NCI-H128 (cell line): Measurements from ENCODE around the gene ADH7.
"Not testable (repeated sequence)": the region's sequence is repeated elsewhere in the genome, so short reads cannot be mapped to it uniquely, and the experiment has no call there.

ENCODE experiments used
- DNase-seq: peaks from one replicate; lab custom pipeline; 2025; ENCODE audit not compliant: unreplicated experiment; lab: John Stamatoyannopoulos, UW

Gene ADH7

DNA sequence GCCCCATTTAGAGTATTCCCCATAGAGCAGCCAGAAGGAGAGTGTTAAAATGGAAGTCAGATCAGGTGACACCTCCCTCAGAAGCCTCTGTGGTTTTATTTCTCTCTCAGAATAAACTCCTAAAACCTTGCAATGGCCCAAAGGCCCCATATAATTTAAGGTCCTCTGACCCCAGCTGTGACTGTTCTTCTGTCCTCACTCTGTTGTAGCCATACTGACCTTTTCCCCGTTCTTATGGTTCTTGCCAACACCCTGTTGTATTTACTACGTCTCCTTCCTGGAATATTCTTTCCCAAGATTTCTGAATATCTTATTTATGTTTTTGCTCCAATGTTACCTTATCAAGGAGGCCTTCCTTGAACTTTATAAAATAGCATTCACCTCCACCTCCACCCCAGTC lies 18.0 kb downstream of the ADH7 start:
- DNase-seq: no peak

- DNase-seq: not testable (repeated sequence)
These were observed 19.4 kb downstream of the ADH7 start for GRCh38 chr4:99415762-99416161.

DNA sequence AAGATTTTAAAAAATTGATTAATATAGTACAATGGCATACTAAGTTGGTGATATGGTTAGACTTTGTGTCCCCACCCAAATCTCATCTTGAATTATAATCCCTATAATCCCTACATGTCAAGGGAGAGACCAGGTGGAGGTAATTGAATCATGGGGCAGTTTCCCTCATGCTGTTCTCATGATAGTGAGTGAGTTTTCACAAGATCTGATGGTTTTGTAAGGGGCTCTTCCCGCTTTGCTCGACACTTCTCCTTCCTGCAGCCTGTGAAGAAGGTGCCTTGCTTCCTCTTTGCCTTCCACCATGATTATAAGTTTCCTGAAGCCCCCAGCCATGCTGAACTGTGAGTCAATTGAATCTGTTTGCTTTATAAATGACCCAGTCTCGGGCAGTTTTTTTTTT lies 20.2 kb downstream of the ADH7 start:
- DNase-seq: not testable (repeated sequence)

DNA sequence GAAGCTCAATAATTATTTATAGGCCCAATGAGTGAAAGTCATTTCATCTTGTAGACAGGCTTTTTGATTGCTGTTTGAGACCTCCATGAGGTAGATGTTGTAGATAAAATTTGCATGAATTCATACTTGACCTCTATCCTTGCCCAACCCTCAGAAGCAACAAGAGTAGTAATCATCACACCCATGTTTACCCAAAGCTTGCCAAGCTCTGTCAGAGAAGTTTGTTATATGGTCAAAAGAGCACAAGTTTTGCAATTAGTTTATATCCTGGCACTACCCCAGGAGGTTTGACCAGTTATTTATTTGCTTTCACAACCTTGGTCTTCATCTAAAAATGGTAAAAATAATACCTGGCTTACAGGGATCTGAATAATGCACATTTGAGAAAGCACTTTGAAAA lies 20.7 kb downstream of the ADH7 start:
- DNase-seq: no peak

- DNase-seq: no peak
These were observed 22.0 kb downstream of the ADH7 start for GRCh38 chr4:99413140-99413539.

DNA sequence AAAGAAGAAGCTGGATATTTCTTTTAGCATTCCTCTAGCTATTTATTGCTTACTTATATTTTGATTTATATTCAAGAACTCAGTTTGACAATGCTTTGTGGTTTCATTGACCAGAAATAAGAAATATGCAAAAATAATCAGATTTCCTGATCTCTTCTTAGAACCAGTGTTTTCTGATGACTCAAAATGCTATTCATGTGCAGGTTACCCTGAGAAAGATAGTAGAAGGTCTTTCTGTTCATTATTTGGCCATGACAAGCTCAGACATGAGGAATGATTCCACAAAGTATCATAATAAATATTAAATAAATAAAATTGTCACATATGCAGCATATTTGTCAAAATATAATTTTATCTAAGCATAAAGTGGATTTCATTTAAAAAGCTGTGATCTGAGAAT lies 24.1 kb downstream of the ADH7 start:
- DNase-seq: no peak

DNA sequence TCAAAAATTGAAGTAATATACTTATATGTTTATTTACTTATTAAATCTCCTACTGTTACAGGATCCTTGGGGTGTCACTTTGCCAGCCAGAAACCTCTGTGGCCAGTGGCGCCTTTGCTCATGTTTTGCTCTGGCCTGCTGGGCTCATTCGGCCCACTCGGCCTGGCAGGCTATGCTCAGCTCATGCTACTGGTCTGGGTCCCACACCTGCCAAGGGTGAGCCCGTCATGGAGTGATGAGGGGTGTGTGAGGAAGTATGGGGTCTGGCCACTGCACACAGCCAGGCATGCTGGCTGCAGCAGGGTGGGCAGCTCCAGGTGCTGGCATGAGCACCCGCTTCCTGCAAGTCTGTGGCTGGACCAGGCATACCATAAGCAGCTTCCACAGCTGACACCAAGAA lies 25.1 kb downstream of the ADH7 start:
- DNase-seq: no peak

DNA sequence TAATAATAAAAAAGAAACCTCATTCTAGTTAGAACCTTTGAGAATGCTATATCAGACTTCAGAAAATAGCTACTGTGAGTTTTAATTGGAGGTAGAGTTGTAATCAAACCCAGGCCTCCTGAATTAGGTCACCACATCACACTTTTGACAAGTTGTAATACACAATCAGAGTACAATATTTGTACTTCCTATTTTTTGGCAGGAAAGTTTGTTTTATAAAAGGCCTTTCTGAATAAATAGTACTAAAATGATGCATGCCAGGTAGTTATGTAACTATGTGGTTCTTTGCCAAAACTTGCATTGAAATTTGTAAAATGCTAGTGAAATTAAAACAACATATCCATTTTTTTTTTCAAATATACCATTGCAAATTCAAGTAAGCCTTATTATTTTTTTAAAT lies 26.8 kb downstream of the ADH7 start:
- no peak for DNase-seq

DNA sequence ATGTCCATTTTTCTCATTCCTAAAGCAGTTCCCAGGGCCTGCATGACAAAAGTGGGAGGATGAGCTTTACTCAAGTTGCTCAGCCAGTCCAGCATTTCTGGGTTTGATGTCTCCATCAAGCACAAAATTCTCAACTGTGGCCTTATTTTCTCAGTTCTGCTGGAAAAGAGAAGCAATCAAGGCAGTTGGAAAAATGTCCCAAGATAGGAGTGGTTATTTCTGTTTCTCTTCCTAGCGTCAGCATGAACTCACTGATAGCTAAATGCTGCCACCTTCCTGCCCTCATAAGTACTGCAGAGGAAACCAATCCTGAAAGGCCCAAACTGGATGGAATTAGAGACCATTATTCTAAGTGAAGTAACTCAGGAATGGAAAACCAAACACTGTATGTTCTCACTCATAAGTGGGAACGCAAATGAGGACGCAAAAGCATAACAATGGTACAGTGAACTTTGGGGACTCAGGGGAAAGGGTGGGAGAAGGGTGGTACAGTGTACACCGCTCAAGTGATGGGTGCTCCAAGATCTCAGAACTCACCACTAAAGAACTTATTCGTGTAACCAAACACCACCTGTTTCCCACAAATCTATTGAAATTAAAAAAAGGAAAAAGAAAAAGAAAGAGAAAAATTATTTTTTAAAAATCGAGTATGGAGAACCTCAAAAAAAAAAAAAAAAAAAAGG lies 29.6 kb downstream of the ADH7 start:
- peak; percentile 7 for DNase-seq

DNA sequence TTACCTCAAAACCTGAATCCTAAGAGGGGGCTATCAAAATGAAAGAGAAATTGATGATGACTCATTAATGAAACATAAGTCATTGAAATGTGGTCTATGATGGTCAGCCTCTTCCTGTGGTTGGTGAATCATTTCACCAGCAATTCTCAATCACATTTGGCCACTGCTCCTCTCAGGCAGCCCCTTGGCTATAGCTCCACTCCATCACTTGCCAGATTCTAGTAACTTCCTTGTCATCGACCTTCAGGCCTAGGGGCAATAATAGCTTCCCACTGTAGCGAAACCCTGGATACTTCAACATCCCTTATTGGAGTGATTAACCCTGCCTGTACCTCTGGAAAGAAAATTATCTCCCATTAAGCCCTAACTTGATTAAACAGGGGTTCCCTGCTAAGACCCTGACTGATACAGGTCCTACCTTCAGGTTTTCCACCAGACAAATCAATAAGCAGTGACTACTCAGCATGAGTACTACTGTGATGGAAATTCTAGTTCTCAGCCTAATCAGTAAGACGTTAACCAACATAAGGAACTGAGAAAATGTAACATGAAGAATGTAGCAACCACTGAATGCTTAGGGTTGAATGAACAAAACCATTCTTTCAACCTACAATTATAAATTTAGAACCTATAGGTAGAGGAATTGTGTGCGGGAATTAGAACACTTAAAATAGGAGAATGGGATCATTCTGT lies 30.4 kb downstream of the ADH7 start:
- DNase-seq: no peak

DNA sequence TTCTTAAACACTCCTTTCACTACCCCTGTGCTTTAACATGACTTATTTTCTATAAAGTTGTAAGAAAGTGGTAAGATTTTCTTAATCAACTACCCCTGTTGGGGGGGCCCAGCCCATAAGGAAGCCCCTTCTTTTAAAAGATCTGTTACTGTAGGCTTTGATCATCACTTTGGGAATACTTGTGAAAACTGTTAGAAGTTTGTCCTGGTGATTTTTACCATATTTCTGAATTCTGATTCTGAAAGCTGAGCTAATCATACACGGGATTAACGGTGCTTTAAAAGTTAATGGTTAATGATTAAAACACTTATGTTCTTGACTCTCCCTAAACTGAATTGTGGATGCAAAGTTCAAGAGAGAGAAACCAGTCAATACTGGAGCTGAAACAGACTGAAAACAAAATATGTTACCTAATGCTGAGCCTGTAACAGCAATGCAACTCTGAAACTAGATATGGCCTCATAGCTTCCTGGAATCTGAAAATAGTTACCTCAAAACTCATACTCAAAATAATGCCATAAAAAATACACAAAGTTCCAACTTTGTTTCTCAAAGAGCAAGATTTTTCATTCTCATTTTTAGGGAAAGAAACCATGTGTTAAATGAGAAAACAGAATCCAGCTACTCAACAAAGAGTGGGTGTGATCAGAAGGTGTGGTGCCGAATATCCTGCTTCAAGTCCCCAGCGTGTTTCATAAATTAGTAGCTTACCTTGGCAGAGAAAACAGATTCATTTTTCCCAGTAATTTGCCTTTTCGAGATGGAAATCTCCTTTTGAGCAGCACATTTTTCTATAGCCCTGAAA lies 31.6 kb downstream of the ADH7 start:
- no peak for DNase-seq

- no peak for DNase-seq
These were observed 32.4 kb downstream of the ADH7 start for GRCh38 chr4:99402765-99403164.

DNA sequence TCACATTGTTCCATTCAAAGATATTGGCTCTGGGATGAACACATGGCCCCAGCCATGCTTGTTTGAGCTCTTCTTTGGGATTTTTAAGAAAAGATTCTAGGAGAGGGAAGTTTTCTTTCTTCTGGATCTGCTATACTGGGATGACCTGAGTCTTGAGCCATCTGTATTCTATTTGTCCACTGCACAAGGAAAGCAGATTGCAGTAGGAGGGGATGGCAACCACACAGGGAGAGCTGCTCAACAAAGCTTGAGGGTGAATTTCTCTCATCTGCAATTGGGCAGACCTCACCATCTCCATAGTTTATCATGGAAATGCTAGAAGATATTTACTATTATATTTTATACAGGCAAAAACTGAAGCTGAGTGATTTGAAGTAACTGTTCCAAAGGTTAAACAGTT lies 34.3 kb downstream of the ADH7 start:
- DNase-seq: no peak

GRCh38 chr4:99399017-99399416 lies 36.1 kb downstream of the ADH7 start:
- DNase-seq: no peak

DNA sequence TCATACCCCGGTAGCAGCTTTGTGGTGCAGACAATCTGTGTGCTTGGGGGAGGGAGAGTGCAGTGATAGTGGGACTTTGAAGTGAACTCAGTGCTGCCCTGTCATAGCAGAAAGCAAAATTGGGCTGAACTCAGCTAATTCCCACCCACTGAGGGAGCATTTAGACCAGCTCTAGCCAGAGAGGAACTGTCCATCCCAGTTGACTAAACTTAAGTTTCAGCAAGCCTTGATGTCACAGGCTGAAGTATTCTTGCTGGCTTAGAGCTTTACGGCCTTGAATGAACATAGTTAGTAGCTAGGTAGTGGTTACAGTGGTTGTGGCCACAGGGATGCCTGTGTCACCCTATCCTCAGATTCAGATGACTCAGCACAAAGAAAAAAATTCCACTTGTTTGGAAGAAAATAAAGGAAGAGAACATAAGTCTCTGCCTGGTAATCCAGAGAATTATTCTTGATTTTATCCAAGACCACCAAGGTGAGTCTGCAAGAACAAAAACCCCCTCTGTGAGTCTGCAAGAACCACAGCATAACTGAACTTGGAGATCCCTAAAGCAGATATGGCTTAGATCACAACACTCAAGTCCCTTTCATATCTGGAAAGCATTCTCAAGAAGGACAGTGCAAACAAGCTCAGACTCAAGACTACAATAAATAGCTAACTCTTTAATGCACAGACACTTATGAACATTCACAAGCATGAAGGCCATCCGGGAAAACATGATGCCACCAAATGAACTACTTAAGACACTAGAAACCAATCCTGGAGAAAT lies 39.4 kb downstream of the ADH7 start:
- DNase-seq: no peak

GRCh38 chr4:99394896-99395295 lies 40.2 kb downstream of the ADH7 start:
- no peak for DNase-seq

GRCh38 chr4:99390055-99390454 lies 45.1 kb downstream of the ADH7 start:
- DNase-seq: no peak

DNA sequence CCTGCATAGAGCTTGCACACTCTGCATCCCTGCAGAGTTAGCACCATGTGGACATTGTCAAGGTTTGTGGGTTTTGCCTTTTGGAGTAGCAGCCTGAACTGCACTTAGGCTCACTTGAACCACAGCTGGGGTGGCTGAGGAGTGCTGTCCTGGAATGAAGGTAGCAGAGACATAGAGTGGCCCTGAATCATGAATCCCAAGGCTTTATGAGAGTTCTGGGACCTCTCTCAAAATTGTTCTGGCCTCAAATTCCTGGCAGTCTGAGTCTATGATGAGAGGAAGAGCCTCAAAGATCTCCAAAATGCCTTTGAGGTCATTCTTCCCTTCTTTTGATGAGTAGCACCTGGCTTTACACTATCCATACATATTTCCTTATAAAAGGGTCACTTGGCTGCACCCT lies 45.5 kb downstream of the ADH7 start:
- no peak for DNase-seq

DNA sequence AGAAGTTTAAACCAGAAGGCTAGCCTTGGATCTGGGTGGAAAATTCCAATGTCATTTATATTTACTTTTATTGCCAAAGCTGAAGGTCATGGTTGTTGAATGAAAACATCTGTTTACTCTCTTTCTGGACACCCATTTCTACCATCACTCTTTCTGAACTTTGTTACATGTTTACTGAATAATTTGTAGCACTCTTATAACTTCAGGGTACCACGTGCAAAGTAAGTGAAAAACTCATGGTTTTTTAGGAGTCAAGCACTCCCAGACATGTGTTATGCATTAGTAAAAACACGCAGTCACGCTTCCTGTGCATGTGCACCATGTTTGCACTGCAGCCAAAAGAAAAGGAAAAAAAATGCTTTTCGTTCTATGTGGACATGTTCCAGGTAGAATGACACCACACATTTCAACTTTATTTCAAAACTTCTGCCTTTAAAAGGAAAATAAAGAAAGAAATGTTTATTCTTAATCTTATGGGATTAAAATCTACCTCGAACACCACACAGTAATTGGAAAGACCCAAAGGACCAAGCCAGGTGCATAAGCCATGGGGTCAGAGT lies 51.2 kb downstream of the ADH7 start:
- no peak for DNase-seq

DNA sequence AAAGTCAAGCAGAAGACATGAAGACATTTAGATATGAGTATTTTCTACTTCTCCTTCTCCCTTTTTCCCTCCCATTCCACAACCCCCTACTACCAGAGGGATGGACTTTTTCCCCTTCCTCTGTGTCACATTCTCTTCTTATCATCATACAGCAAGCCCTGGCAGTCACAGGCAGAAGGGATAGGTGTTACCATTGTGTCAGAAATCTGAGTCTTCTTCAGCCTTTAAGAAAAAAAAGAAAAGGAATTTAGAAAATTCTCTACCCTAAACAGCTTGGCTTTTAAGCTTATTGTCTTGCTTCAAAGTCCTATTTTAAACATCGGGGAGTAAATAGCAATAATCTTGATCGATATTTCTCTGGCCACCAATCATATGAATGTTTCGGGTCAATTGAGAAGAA lies 51.7 kb downstream of the ADH7 start:
- no peak for DNase-seq

GRCh38 chr4:99382745-99383360 lies 52.3 kb downstream of the ADH7 start:
- no peak for DNase-seq
